Measurements from ENCODE around the gene RASGEF1C.

The RASGEF1C gene

GRCh38 chr5:180071531-180072255 is 137.3 kb downstream of the RASGEF1C start, which contains the start of gene RNF130 (continued):
- TF ChIP-seq ZNF280D (tag by site-specific recombination; IDR thresholded peaks at IDR 0.05) (no peak), KLF10 (tag by site-specific recombination; IDR thresholded peaks at IDR 0.05) (peak; percentile 55), ZNF654 (tag by site-specific recombination; IDR thresholded peaks at IDR 0.05; ENCODE audit: low read depth) (no peak), ZNF777 (tag by site-specific recombination; IDR thresholded peaks at IDR 0.05; ENCODE audit: borderline replicate concordance) (peak; percentile 98), ZNF335 (tag by site-specific recombination; conservative IDR thresholded peaks at IDR 0.05) (peak; percentile 80), ZNF561 (tag by site-specific recombination; IDR thresholded peaks at IDR 0.05; ENCODE audit: borderline replicate concordance) (peak; percentile 95), ZNF776 (tag by site-specific recombination; IDR thresholded peaks at IDR 0.05; ENCODE audit: borderline replicate concordance) (no peak), WT1 (tag by site-specific recombination; IDR thresholded peaks at IDR 0.05) (peak; percentile 74; the same call in 1 of the 2 replicates), ZNF549 (tag by site-specific recombination; IDR thresholded peaks at IDR 0.05) (peak; percentile 3; the same call in 1 of the 2 replicates), ZNF76 (tag by site-specific recombination; IDR thresholded peaks at IDR 0.05; ENCODE audit: borderline replicate concordance, low read depth) (peak; percentile 33; the same call in 1 of the 2 replicates), ZSCAN18 (tag by site-specific recombination; IDR thresholded peaks at IDR 0.05) (0 out of 2 replicates have a peak, but pooled peaks have one; percentile 15), ATF2 (tag by site-specific recombination; IDR thresholded peaks at IDR 0.05; ENCODE audit: low read depth) (no peak), PRDM2 (tag by site-specific recombination; IDR thresholded peaks at IDR 0.05; ENCODE audit: borderline replicate concordance) (no peak), KLF8 (tag by site-specific recombination; IDR thresholded peaks at IDR 0.05) (peak; percentile 95), ZNF596 (tag by site-specific recombination; IDR thresholded peaks at IDR 0.05) (peak; percentile 15; the same call in 1 of the 2 replicates), ZBTB8A (tag by site-specific recombination; IDR thresholded peaks at IDR 0.05) (peak; percentile 97), ZNF121 (tag by site-specific recombination; IDR thresholded peaks at IDR 0.05) (peak; percentile 19; the same call in 1 of the 2 replicates), ZNF2 (tag by site-specific recombination; IDR thresholded peaks at IDR 0.05) (no peak; the same call in 1 of the 2 replicates), INSM2 (tag by site-specific recombination; IDR thresholded peaks at IDR 0.05) (0 out of 2 replicates have a peak, but pooled peaks have one; percentile 57), ZNF416 (tag by site-specific recombination; IDR thresholded peaks at IDR 0.05) (no peak), TSHZ1 (tag by site-specific recombination; IDR thresholded peaks at IDR 0.05; ENCODE audit: borderline replicate concordance) (0 out of 2 replicates have a peak, but pooled peaks have one; percentile 24)
